Activated T-cell treated with anti-CD3 and anti-CD28 coated beads for 48 hours (primary cell): ENCODE data around the gene LHB.

ENCODE experiments used
- DNase-seq: peaks from one replicate; pipeline ENCODE4 v3.0.0-alpha.2; 2020; ENCODE audit warnings: low read depth

The LHB gene

GRCh38 chr19:49010453-49010852 is 6.4 kb downstream of the LHB start:
- no peak for DNase-seq

GRCh38 chr19:49009828-49010227 is 7.1 kb downstream of the LHB start:
- DNase-seq = no peak

GRCh38 chr19:49006905-49007304 is 10.0 kb downstream of the LHB start:
- no peak for DNase-seq

- no peak for DNase-seq
Measured at GRCh38 chr19:49004964-49005614, 11.8 kb downstream of the LHB start.

GRCh38 chr19:49004133-49004532 is 12.8 kb downstream of the LHB start:
- DNase-seq = no peak

GRCh38 chr19:48999481-49000325 is 17.2 kb downstream of the LHB start:
- DNase-seq = peak; percentile 58

- DNase-seq = peak; percentile 48
Measured at GRCh38 chr19:48997972-48998371, 18.9 kb downstream of the LHB start.

- DNase-seq = no peak
Measured at GRCh38 chr19:48994035-48994386, 22.9 kb downstream of the LHB start.

- DNase-seq = peak; percentile 100
Measured at GRCh38 chr19:48993175-48994034, 23.5 kb downstream of the LHB start, which contains the start of the genes GYS1 and RUVBL2. TSS of gene GYS1 (minus strand) at chr19:48993309. CDS start at chr19:48993112, 197 bp downstream. TSS of gene RUVBL2 (plus strand) at chr19:48993887. CDS start at chr19:48993912, 25 bp downstream.

- DNase-seq = no peak
Measured at GRCh38 chr19:48992581-48993174, 24.2 kb downstream of the LHB start.

GRCh38 chr19:48991873-48992580 is 24.9 kb downstream of the LHB start:
- DNase-seq = no peak

GRCh38 chr19:48991011-48991609 is 25.8 kb downstream of the LHB start:
- no peak for DNase-seq

GRCh38 chr19:48990400-48990799 is 26.5 kb downstream of the LHB start:
- no peak for DNase-seq

GRCh38 chr19:48989701-48990291 is 27.1 kb downstream of the LHB start:
- no peak for DNase-seq

GRCh38 chr19:48988860-48989259 is 28.0 kb downstream of the LHB start:
- DNase-seq = no peak

- no peak for DNase-seq
Measured at GRCh38 chr19:48988286-48988685, 28.6 kb downstream of the LHB start.

GRCh38 chr19:48987323-48987722 is 29.6 kb downstream of the LHB start:
- DNase-seq = no peak

- DNase-seq = no peak
Measured at GRCh38 chr19:48986211-48986610, 30.7 kb downstream of the LHB start.

GRCh38 chr19:48985711-48986110 is 31.2 kb downstream of the LHB start:
- no peak for DNase-seq

- DNase-seq = no peak
Measured at GRCh38 chr19:48982280-48982679, 34.6 kb downstream of the LHB start.

GRCh38 chr19:48977061-48977460 is 39.8 kb downstream of the LHB start:
- DNase-seq = no peak
